ENCODE data around the gene RCE1.
"Not testable (repeated sequence)": the region's sequence is repeated elsewhere in the genome, so short reads cannot be mapped to it uniquely, and the experiment has no call there.

RCE1 gene, protein sequence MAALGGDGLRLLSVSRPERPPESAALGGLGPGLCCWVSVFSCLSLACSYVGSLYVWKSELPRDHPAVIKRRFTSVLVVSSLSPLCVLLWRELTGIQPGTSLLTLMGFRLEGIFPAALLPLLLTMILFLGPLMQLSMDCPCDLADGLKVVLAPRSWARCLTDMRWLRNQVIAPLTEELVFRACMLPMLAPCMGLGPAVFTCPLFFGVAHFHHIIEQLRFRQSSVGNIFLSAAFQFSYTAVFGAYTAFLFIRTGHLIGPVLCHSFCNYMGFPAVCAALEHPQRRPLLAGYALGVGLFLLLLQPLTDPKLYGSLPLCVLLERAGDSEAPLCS

DNA sequence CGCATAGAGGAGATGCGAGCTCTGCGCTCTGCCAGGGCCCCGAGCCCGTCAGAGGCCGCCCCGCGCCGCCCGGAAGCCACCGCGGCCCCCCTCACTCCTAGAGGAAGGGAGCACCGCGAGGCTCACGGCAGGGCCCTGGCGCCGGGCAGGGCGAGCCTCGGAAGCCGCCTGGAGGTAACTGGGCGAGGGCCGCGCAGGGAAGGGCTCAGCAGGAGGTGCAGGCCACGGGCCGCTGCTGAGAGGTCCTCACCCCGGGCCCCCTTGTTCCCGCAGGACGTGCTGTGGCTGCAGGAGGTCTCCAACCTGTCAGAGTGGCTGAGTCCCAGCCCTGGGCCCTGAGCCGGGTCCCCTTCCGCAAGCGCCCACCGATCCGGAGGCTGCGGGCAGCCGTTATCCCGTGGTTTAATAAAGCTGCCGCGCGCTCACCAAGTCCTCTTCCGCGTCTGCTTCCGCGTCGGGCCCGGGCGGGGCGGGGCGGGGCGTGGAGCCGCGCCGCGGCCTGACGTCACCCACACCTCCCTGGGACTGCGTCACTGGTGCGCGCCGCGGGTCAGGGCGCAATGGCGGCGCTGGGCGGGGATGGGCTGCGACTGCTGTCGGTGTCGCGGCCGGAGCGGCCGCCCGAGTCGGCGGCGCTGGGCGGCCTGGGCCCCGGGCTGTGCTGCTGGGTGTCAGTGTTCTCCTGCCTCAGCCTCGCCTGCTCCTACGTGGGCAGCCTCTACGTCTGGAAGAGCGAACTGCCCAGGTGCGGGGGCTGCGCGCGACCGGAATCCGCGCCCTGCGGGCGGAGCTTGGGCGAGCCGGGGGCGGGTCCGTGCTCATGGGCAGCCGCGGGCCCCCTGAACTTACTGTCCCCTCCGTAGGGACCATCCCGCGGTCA lies at the start of gene RCE1:
TSS of gene RCE1 (plus strand) at position 546 of the 880 bp plus-strand sequence. CDS start at position 561, 15 bp downstream.
- Histone ChIP-seq H3K9ac (ENCODE audit: low read length) (peak within 1 kb of the TSS; percentile 71), H3K27ac (ENCODE audit: low read depth, low read length) (peak within 1 kb of the TSS; percentile 94), H3K36me3 (ENCODE audit: insufficient read depth, low read length) (peaks cover 35% of the 10 kb centered on the region), H3K27me3 (ENCODE audit: control insufficient read depth in 1 of 2, insufficient read depth in 2 of 2, low read length in 2 of 2) (no peaks in the 10 kb centered on the region), H3K4me3 (ENCODE audit: low read depth in 1 of 2, low read length in 2 of 2) (peak within 1 kb of the TSS; percentile 89 to 97), H3K9me3 (ENCODE audit: low read length) (no peaks in the 10 kb centered on the region), H3K4me1 (ENCODE audit: insufficient read depth, low read length) (peaks cover 27% of the 10 kb centered on the region)

DNA sequence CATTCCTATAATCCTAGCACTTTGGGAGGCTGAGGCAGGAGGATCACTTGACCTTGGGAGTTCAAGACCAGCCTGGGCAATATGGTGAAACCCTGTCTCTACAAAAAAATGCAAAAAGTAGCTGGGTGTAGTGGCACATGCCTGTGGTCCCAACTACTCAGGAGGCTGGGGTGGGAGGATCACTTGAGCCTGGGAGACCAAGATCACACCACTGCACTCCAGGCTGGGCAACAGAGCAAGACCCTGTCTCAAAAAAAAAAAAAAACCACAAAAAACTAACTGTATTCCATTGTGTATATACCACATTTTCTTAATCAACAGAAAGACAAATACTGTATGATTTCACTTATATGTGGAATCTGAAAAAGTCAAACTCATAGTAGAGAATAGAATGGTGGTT lies 43.4 kb upstream of the RCE1 start:
- not testable (repeated sequence) for H3K36me3 ChIP-seq (ENCODE audit: insufficient read depth, low read length); H3K9ac ChIP-seq (ENCODE audit: low read length); H3K27ac ChIP-seq (ENCODE audit: low read depth, low read length); H3K27me3 ChIP-seq (ENCODE audit: control insufficient read depth in 1 of 2, insufficient read depth in 2 of 2, low read length in 2 of 2); H3K4me3 ChIP-seq (ENCODE audit: low read depth in 1 of 2, low read length in 2 of 2); H3K4me1 ChIP-seq (ENCODE audit: insufficient read depth, low read length); H3K9me3 ChIP-seq (ENCODE audit: low read length)

DNA sequence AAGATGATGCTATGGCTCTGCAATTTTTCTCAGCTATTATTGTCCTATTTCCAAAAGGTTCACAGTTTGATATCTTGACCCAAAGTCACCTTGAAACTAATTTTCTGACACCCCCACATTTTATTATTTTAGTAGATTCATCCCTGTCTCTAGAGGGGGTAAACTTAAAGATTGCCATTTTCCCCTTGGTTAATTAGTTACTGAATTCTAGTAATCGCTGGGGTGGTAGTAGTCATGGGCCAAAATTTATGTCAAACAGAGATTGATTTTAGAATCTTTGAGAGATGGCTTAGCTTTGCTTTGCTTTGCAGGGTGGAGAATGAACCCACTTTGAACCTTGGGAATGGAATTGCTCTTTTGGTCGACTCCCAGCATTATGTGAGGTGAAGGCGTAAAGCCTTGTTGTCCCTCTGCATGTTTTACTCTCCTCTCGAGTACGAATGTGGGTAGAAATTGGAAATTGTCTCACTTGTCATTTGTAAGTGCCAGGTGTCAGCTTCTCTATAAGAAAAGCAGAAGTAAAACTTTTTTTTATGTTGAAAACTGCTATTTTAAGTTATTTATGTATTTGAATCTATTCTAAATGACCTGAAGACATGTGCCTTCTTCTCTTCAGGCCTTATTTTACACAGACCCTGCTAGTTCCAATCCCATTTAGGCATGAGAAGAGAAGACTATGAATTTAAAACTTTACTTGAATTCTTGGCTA lies 42.4 kb upstream of the RCE1 start:
- no peak overlapping the region for H3K9ac ChIP-seq (ENCODE audit: low read length)
- no peaks in the 10 kb centered on the region for H3K9me3 ChIP-seq (ENCODE audit: low read length)
- H3K4me1 ChIP-seq (ENCODE audit: insufficient read depth, low read length), result no peaks in the 10 kb centered on the region
- H3K4me3 ChIP-seq (ENCODE audit: low read depth in 1 of 2, low read length in 2 of 2), result no peak overlapping the region
- no peak overlapping the region for H3K27ac ChIP-seq (ENCODE audit: low read depth, low read length)
- H3K27me3 ChIP-seq (ENCODE audit: control insufficient read depth in 1 of 2, insufficient read depth in 2 of 2, low read length in 2 of 2), result no peaks in the 10 kb centered on the region
- no peaks in the 10 kb centered on the region for H3K36me3 ChIP-seq (ENCODE audit: insufficient read depth, low read length)

DNA sequence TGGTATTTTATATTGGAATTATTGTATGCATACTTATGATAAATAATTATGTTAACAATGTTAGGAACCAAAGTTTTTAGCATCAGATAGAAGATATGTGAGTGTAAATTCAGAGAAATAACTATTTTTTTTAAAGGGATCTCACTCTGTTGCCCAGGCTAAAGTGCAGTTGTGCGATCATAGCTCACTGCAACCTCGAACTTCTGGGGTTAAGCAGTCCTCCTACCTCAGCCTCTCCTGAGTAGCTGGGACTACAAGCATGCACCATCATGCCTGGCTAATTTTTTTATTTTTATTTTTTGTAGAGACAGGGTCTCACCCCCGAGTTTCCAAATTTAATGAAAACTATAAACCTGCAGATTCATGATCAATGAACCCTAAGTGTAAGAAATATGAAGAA lies 33.6 kb upstream of the RCE1 start:
- H3K36me3 ChIP-seq (ENCODE audit: insufficient read depth, low read length), result no peaks in the 10 kb centered on the region
- no peak overlapping the region for H3K27ac ChIP-seq (ENCODE audit: low read depth, low read length)
- no peak overlapping the region for H3K9ac ChIP-seq (ENCODE audit: low read length)
- H3K27me3 ChIP-seq (ENCODE audit: control insufficient read depth in 1 of 2, insufficient read depth in 2 of 2, low read length in 2 of 2), result no peaks in the 10 kb centered on the region
- H3K4me1 ChIP-seq (ENCODE audit: insufficient read depth, low read length), result no peaks in the 10 kb centered on the region
- H3K9me3 ChIP-seq (ENCODE audit: low read length), result no peaks in the 10 kb centered on the region
- no peak overlapping the region for H3K4me3 ChIP-seq (ENCODE audit: low read depth in 1 of 2, low read length in 2 of 2)

DNA sequence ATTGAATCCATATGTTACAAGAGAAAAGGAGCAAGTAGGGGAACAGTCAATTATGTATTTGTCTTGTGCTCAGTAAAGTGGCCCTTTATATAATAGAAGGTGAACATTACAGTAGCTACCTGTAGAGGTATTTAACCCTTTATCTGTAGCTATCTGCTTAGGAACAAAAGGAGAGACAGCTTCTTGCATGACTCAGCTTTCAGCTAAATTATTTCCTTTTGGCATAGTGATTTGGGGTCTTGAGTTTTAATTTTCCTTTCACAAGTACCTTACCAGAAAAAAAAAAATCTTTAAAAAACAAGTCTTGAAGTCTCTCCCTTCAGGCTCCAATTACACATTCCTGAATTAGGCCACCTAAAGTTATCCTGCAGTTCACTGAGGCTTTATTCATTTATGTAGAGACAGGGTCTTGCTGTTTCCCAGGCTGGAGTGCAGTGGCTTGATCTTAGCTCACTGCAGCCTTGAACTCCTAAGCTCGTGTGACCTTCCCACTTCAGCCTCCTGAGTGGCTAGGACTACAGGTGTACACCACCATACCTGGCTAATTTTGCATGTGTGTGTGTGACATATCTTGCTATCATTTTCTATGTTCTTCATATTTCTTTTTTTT lies 32.6 kb upstream of the RCE1 start:
- Histone ChIP-seq H3K4me3 (ENCODE audit: low read depth in 1 of 2, low read length in 2 of 2) (no peak overlapping the region), H3K27me3 (ENCODE audit: control insufficient read depth in 1 of 2, insufficient read depth in 2 of 2, low read length in 2 of 2) (no peaks in the 10 kb centered on the region), H3K9ac (ENCODE audit: low read length) (no peak overlapping the region), H3K9me3 (ENCODE audit: low read length) (no peaks in the 10 kb centered on the region), H3K4me1 (ENCODE audit: insufficient read depth, low read length) (no peaks in the 10 kb centered on the region), H3K36me3 (ENCODE audit: insufficient read depth, low read length) (no peaks in the 10 kb centered on the region), H3K27ac (ENCODE audit: low read depth, low read length) (no peak overlapping the region)

DNA sequence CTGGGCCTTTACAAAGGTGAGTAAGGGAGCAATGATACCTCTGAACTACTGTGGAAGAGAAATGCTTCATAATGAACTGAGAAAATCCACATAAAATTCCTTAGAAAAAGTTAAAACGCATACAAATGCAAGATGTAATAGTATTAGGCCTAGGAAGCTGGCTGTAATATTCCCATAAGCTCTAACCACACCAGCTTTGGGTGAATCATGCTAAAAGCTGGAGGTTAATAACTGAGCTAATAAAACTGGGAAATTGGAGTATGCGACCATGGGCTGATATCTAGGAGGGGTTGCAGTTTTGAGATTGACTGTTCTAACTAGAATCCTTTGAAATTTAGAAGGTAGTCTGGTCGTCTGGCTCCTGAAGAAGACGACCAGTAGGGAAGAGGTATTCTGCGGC lies 28.6 kb upstream of the RCE1 start:
- Histone ChIP-seq H3K27me3 (ENCODE audit: control insufficient read depth in 1 of 2, insufficient read depth in 2 of 2, low read length in 2 of 2) (no peaks in the 10 kb centered on the region), H3K9me3 (ENCODE audit: low read length) (no peaks in the 10 kb centered on the region), H3K36me3 (ENCODE audit: insufficient read depth, low read length) (no peaks in the 10 kb centered on the region), H3K9ac (ENCODE audit: low read length) (no peak overlapping the region), H3K4me3 (ENCODE audit: low read depth in 1 of 2, low read length in 2 of 2) (no peak overlapping the region), H3K27ac (ENCODE audit: low read depth, low read length) (no peak overlapping the region), H3K4me1 (ENCODE audit: insufficient read depth, low read length) (no peaks in the 10 kb centered on the region)

DNA sequence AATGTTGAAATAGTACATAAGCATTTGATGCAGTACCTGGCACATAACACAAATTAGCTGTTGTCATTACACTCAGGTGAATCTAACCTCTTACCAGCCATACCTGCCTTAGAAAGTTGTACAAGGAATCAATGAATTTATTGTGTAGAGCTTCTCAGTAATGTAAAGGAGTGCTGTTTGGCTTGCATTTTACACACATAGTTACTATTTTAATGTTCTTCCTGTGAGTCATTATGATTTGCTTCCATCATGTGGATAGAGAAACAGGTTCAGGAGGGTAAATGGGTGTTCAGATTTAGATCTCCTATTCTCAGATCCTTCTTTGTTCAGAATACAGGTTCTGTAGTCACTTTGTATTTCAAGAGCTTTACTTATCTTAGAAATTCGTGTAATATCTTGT lies 27.6 kb upstream of the RCE1 start:
- Histone ChIP-seq H3K9ac (ENCODE audit: low read length) (no peak overlapping the region), H3K4me3 (ENCODE audit: low read depth in 1 of 2, low read length in 2 of 2) (no peak overlapping the region), H3K4me1 (ENCODE audit: insufficient read depth, low read length) (no peaks in the 10 kb centered on the region), H3K9me3 (ENCODE audit: low read length) (no peaks in the 10 kb centered on the region), H3K27me3 (ENCODE audit: control insufficient read depth in 1 of 2, insufficient read depth in 2 of 2, low read length in 2 of 2) (no peaks in the 10 kb centered on the region), H3K27ac (ENCODE audit: low read depth, low read length) (no peak overlapping the region), H3K36me3 (ENCODE audit: insufficient read depth, low read length) (no peaks in the 10 kb centered on the region)

DNA sequence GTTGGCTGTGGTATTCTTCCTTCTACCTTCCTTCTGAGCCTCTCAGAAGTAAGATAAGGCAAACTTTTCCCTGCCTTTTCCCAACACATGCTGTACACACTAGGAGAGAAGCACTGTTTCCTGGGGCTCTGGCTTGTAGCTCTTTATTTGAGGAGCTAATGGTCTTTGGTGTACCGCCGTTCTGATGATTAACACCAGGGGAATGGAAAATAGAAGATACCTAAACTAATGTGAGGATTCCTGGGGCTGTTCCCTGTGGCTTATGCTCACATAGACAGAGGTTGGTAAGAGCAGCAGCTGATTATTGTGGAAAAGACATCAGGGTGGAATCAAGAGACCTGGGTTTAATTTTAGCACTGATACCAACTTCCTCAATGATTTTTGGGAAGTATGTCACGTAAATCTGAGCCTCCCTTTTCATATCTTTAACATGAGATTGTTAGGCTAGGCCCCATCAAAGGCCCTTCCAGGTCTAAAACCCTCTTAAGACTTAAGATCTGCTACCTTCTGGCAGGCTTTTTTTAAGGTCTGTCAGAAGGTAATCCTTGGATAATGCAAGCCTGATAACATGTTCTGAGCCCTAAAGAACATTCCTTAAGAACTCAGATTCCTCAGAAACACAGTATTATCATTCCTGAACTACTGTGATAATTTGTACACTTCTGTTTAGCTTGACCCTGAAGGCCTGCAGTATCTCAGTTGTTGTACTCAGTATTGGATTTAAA lies 24.8 kb upstream of the RCE1 start:
- Histone ChIP-seq H3K4me1 (ENCODE audit: insufficient read depth, low read length) (no peaks in the 10 kb centered on the region), H3K4me3 (ENCODE audit: low read depth in 1 of 2, low read length in 2 of 2) (no peak overlapping the region), H3K27me3 (ENCODE audit: control insufficient read depth in 1 of 2, insufficient read depth in 2 of 2, low read length in 2 of 2) (no peaks in the 10 kb centered on the region), H3K27ac (ENCODE audit: low read depth, low read length) (no peak overlapping the region), H3K9ac (ENCODE audit: low read length) (no peak overlapping the region), H3K36me3 (ENCODE audit: insufficient read depth, low read length) (no peaks in the 10 kb centered on the region), H3K9me3 (ENCODE audit: low read length) (no peaks in the 10 kb centered on the region)

DNA sequence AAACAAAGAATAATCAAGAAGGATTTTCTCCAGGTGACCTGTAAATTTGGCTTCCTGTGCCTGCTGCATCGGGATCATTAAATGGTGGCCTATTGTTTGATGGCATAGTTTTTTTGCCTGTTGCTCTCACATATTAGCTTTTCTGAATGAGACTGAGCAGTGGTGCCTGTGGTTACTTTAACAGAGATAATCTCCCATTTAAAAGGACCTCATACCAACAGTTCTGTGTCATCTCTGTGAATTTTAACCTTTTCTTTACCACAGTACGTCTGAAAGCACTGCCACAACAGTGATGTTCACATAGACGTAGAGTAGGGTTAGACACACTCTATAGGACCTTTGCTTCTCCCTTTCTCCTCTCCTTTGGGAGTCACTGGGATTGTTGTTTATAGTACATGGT lies 22.9 kb upstream of the RCE1 start:
- H3K4me3 ChIP-seq (ENCODE audit: low read depth in 1 of 2, low read length in 2 of 2), result no peak overlapping the region
- H3K9ac ChIP-seq (ENCODE audit: low read length), result no peak overlapping the region
- H3K27ac ChIP-seq (ENCODE audit: low read depth, low read length), result no peak overlapping the region
- no peaks in the 10 kb centered on the region for H3K9me3 ChIP-seq (ENCODE audit: low read length)
- no peaks in the 10 kb centered on the region for H3K4me1 ChIP-seq (ENCODE audit: insufficient read depth, low read length)
- H3K36me3 ChIP-seq (ENCODE audit: insufficient read depth, low read length), result no peaks in the 10 kb centered on the region
- no peaks in the 10 kb centered on the region for H3K27me3 ChIP-seq (ENCODE audit: control insufficient read depth in 1 of 2, insufficient read depth in 2 of 2, low read length in 2 of 2)

DNA sequence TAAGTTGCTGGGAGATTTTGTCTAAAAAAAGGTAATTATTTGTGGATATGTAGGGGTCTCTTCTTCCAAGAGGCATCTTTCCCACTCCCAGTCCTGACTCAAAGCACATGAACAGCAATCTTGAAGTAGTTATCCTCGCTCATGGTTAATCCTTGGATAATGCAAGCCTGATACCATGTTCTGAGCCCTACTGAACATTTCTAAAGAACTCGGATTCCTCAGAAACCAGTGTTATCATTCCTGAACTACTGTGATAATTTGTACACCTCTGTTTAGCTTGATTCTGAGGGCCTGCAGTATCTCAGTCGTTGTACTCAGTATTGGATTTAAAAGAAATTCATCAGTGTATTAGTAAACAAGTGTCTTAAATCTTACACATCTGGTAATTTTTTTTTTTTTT lies 22.3 kb upstream of the RCE1 start:
- H3K4me3 ChIP-seq (ENCODE audit: low read depth in 1 of 2, low read length in 2 of 2), result no peak overlapping the region
- H3K9ac ChIP-seq (ENCODE audit: low read length), result no peak overlapping the region
- H3K27me3 ChIP-seq (ENCODE audit: control insufficient read depth in 1 of 2, insufficient read depth in 2 of 2, low read length in 2 of 2), result no peaks in the 10 kb centered on the region
- no peak overlapping the region for H3K27ac ChIP-seq (ENCODE audit: low read depth, low read length)
- no peaks in the 10 kb centered on the region for H3K4me1 ChIP-seq (ENCODE audit: insufficient read depth, low read length)
- H3K9me3 ChIP-seq (ENCODE audit: low read length), result no peaks in the 10 kb centered on the region
- H3K36me3 ChIP-seq (ENCODE audit: insufficient read depth, low read length), result no peaks in the 10 kb centered on the region
